Measurements from ENCODE around the gene ELAVL1. TPM values are rescaled to one million over a fixed set of nuclear protein-coding genes. Genes with fewer than 3 reads are reported as not detected.

ELAVL1 gene
- total and polyA plus RNA-seq, 4 donors, result 15.0 to 72.8 (median 47.0) TPM

DNA sequence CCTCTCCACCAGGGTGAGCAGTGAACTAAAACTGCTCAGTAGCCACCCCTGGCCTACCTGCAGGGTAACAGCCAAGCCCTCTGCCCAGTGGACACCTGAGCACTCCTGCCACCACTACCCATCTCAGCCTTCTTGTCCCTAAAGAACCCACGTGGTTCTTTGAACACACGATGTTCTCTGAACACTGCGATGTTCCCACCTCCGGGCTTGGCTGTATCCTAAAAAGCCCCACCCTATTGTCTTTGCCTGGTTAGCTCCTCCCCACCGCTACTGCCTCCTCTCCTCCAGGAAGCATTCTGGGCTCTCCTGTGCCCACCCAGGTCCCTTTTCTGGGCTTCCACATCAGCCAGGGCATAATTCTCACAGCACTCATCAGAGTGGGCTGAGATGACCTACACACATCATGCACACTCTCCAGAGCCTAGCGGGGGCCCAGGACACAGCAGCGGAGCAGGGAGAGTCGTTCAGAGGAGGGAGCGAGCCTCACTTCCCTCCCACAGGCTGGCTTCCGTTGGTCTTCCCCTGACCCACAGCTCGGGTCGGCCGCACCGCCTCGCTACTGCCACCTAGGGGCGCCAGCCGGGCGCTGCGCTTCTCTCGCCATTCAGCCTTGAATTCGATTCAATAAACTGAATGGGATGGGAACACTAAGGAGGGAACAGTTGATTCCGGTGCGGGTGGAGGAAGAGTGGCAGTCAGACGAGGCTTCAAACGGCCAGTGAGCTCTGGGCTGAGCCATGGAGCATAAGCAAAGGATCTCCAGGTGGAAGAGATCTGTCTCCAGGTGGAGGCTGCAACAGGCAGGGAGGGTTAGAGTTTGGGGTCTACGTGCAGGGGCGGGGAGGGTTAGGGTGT, 3.2 kb downstream of the ELAVL1 start:
- Histone ChIP-seq H3K27me3 (ENCODE audit: control insufficient read depth in 3 of 3, insufficient read depth in 3 of 3, low read length in 2 of 3) (no peaks in the 10 kb centered on the region), H3K9me3 (ENCODE audit: control insufficient read depth in 4 of 4, insufficient read depth in 3 of 4, low read length in 3 of 4) (no peaks in the 10 kb centered on the region), H3K4me1 (ENCODE audit: control insufficient read depth in 5 of 5, insufficient read depth in 5 of 5, low read length in 5 of 5) (peaks cover 5 to 31% (median 14%) of the 10 kb centered on the region in 5 donors), H3K9ac (ENCODE audit: insufficient read depth in 1 of 2, low read length in 2 of 2) (no peak overlapping the region), H3K4me3 (no peak overlapping the region), H3K27ac (ENCODE audit: low read depth in 1 of 2, low read length in 1 of 2) (peak overlapping the region; percentile 62 to 74), H3K36me3 (ENCODE audit: control insufficient read depth in 4 of 4, insufficient read depth in 4 of 4, low read length in 4 of 4) (peaks cover 0 to 3% (median 1%) of the 10 kb centered on the region in 4 donors)
- ATAC-seq (ENCODE audit: insufficient read depth, low FRiP score), result peak; percentile 74
- TF ChIP-seq, protein P1, sequence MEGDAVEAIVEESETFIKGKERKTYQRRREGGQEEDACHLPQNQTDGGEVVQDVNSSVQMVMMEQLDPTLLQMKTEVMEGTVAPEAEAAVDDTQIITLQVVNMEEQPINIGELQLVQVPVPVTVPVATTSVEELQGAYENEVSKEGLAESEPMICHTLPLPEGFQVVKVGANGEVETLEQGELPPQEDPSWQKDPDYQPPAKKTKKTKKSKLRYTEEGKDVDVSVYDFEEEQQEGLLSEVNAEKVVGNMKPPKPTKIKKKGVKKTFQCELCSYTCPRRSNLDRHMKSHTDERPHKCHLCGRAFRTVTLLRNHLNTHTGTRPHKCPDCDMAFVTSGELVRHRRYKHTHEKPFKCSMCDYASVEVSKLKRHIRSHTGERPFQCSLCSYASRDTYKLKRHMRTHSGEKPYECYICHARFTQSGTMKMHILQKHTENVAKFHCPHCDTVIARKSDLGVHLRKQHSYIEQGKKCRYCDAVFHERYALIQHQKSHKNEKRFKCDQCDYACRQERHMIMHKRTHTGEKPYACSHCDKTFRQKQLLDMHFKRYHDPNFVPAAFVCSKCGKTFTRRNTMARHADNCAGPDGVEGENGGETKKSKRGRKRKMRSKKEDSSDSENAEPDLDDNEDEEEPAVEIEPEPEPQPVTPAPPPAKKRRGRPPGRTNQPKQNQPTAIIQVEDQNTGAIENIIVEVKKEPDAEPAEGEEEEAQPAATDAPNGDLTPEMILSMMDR (IDR thresholded peaks at IDR 0.05; ENCODE audit: control extremely low read depth, extremely low read depth), result peak; percentile 87
- DNase-seq, result peak; percentile 73 to 82 (median 77)
- WGBS, 2 donors, result 10% methylated on average over 27 of the region's 27 CpGs

DNA sequence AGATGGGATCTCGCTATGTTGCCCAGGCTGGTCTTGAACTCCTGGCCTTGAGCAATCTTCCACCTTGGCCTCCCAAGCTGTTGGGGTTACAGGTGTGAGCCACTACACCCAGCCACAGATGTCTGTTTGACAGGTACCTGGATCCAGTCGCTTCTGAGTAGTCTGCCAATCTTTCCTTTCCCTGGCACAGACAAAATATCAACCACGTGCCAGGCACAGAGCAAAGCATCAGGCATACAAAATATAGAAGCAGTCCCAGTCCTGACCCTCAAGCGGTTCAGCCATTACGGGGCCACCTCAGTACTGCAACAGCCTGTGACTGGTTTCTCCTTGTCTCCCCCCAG, 3.8 kb downstream of the ELAVL1 start:
- H3K4me3 ChIP-seq, result no peak overlapping the region
- no peak for DNase-seq
- H3K36me3 ChIP-seq (ENCODE audit: control insufficient read depth in 4 of 4, insufficient read depth in 4 of 4, low read length in 4 of 4), result peaks cover 0 to 3% (median 1%) of the 10 kb centered on the region in 4 donors
- H3K9me3 ChIP-seq (ENCODE audit: control insufficient read depth in 4 of 4, insufficient read depth in 3 of 4, low read length in 3 of 4), result no peaks in the 10 kb centered on the region
- H3K4me1 ChIP-seq (ENCODE audit: control insufficient read depth in 5 of 5, insufficient read depth in 5 of 5, low read length in 5 of 5), result peaks cover 5 to 31% (median 14%) of the 10 kb centered on the region in 5 donors
- WGBS, 2 donors, result 79 to 87% methylated on average over 5 of the region's 5 CpGs
- no peak for ATAC-seq (ENCODE audit: insufficient read depth, low FRiP score)
- peak overlapping the region; percentile 62 to 74 for H3K27ac ChIP-seq (ENCODE audit: low read depth in 1 of 2, low read length in 1 of 2)
- no peak overlapping the region for H3K9ac ChIP-seq (ENCODE audit: insufficient read depth in 1 of 2, low read length in 2 of 2)
- TF ChIP-seq, protein P1 (IDR thresholded peaks at IDR 0.05; ENCODE audit: control extremely low read depth, extremely low read depth), result no peak
- no peaks in the 10 kb centered on the region for H3K27me3 ChIP-seq (ENCODE audit: control insufficient read depth in 3 of 3, insufficient read depth in 3 of 3, low read length in 2 of 3)

DNA sequence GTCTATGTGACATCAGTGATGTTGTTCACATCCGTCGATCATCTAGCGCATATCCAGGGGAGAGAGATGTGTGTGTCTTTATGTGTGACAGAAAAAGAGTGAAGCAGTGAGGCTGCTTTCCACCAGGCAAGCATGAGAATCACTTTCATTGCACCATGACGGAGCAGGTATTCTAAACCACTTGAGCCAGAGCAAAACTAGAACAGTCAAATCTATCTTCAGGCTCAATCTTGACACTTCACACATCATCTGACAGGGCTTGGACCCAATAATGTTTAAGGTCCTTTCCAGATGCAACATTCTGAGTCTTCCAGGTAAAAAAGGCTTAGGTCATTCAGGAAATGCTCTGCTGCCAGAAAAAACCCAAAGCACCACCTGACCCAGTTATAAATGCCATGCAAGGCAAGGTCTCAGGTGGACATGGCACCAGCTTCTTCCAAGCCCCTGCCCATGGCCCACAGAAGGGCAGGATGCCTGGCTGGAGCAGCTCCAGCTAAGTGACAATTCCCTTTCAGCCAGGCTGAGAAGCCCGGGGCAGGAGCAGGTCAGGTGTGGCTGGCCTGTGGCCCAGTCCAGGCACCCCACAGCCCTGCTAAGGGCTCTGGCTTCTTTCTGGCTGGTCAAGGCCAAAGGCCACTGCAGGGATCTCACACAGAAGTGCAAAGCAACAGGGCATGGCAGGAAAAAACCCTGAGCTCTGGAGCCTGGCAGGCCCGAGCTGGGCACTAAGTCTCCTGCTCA, 5.0 kb downstream of the ELAVL1 start:
- Histone ChIP-seq H3K4me3 (no peak overlapping the region), H3K36me3 (ENCODE audit: control insufficient read depth in 4 of 4, insufficient read depth in 4 of 4, low read length in 4 of 4) (peaks cover 0 to 3% (median 1%) of the 10 kb centered on the region in 4 donors), H3K9ac (ENCODE audit: insufficient read depth in 1 of 2, low read length in 2 of 2) (no peak overlapping the region), H3K9me3 (ENCODE audit: control insufficient read depth in 4 of 4, insufficient read depth in 3 of 4, low read length in 3 of 4) (no peaks in the 10 kb centered on the region), H3K27me3 (ENCODE audit: control insufficient read depth in 3 of 3, insufficient read depth in 3 of 3, low read length in 2 of 3) (no peaks in the 10 kb centered on the region), H3K4me1 (ENCODE audit: control insufficient read depth in 5 of 5, insufficient read depth in 5 of 5, low read length in 5 of 5) (peaks cover 5 to 31% (median 17%) of the 10 kb centered on the region in 5 donors), H3K27ac (ENCODE audit: low read depth in 1 of 2, low read length in 1 of 2) (peak overlapping the region in 1 of 2 donors; percentile 56)
- TF ChIP-seq, protein P1 (IDR thresholded peaks at IDR 0.05; ENCODE audit: control extremely low read depth, extremely low read depth), result no peak
- DNase-seq (no peak), ATAC-seq (ENCODE audit: insufficient read depth, low FRiP score) (no peak)
- WGBS, 2 donors, result 78 to 85% methylated on average over 6 of the region's 6 CpGs

All from lung (tissue), 12 donors.